GM06990 (cell line): ENCODE data around the gene CHRNB1.

Source experiments
- DNase-seq: peaks from one replicate; pipeline ENCODE4 v3.0.0-alpha.2; 2011; ENCODE audit not compliant: insufficient read length; ENCODE audit errors: extremely low read depth
- H3K27me3 ChIP-seq: replicated peaks from 2 replicates; pipeline ENCODE4 v1.6.0; 2011; ENCODE audit warnings: low read length; ENCODE audit not compliant: control insufficient read depth, insufficient read depth
- H3K36me3 ChIP-seq: 2 replicates; pipeline ENCODE4 v1.5.1; 2011; ENCODE audit warnings: low read length; ENCODE audit not compliant: control insufficient read depth, insufficient read depth
- H3K4me3 ChIP-seq: replicated peaks from 2 replicates; pipeline ENCODE4 v1.5.1; 2011; ENCODE audit warnings: low read depth, mild to moderate bottlenecking, control low read depth, low read length
- TF ChIP-seq, protein P1 (sequence below): IDR thresholded peaks from 2 replicates; pipeline ENCODE4 v1.5.1; 2011; ENCODE audit warnings: low read length, control low read depth, mild to moderate bottlenecking, inconsistent platforms; ENCODE audit not compliant: insufficient read depth, poor library complexity, severe bottlenecking

Gene CHRNB1

DNA sequence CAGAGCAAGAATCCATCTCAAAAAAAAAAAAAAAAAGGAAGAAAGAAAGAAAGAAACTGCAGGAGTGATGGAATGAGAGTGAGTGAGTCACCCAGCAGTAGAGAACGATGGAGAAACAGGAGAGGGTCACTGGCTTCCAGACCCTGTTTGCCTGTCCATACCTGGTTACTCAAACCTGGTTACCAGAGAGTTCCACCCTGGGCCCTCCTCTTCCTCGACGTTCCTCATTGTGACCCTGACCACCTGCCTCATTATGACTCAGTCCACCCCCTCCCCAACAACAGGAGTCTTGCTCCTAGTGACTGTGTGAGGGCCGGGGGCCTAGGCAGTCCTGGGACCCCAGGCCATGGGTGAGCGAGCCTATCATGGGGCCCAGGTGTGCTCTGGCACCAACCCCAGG is 16.3 kb upstream of the CHRNB1 start, which contains the start of gene SPEM3:
Gene SPEM3 (plus strand): TSS at position 301 of the 400 bp plus-strand sequence. CDS start 46 bp downstream, at position 347.
- Histone ChIP-seq H3K36me3 (no peaks in the 10 kb centered on the region), H3K27me3 (no peaks in the 10 kb centered on the region), H3K4me3 (no peak within 1 kb of the TSS)
- TF ChIP-seq, protein P1, sequence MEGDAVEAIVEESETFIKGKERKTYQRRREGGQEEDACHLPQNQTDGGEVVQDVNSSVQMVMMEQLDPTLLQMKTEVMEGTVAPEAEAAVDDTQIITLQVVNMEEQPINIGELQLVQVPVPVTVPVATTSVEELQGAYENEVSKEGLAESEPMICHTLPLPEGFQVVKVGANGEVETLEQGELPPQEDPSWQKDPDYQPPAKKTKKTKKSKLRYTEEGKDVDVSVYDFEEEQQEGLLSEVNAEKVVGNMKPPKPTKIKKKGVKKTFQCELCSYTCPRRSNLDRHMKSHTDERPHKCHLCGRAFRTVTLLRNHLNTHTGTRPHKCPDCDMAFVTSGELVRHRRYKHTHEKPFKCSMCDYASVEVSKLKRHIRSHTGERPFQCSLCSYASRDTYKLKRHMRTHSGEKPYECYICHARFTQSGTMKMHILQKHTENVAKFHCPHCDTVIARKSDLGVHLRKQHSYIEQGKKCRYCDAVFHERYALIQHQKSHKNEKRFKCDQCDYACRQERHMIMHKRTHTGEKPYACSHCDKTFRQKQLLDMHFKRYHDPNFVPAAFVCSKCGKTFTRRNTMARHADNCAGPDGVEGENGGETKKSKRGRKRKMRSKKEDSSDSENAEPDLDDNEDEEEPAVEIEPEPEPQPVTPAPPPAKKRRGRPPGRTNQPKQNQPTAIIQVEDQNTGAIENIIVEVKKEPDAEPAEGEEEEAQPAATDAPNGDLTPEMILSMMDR: no peak
- DNase-seq: no peak

DNA sequence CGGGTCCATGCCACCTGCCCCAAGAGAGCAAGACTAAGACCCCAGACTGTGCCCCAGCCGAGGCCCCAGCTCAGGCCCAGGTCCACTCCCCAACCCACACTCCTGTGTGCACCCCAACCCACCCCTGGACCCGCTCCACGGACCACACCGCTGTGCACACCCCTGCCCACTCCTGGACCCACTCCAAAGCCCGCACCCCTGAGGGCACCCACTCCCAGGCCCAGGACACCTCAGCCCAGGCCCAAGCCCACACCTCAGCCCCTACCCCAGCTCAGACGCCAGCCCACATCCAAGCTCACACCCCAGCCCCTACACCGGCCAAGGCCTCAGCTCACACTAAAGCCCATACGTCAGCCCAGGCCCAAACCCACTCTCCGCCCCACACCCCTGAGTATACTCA is 15.1 kb upstream of the CHRNB1 start:
- TF ChIP-seq, protein P1: no peak
- no peak for DNase-seq
- Histone ChIP-seq H3K4me3 (no peak overlapping the region), H3K27me3 (no peaks in the 10 kb centered on the region), H3K36me3 (no peaks in the 10 kb centered on the region)

DNA sequence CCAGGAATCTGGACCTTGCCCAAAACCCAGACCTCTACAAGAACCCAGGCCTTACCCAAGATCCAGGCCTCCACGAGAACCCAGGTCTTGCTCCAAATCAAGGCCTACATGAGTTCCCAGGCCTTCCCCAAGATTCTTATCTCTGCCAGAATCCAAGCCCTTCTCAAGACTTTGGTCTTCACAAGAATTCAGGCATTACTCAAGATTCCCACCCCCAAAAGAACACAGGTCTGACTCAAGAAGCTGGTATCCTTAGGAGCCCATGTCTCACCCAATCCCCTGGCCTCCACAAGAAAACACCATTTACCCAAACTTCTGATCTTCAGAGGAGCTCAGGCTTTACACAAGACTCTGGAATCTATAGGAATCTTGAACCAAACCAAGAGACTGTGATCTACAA is 13.6 kb upstream of the CHRNB1 start:
- no peak overlapping the region for H3K4me3 ChIP-seq

DNA sequence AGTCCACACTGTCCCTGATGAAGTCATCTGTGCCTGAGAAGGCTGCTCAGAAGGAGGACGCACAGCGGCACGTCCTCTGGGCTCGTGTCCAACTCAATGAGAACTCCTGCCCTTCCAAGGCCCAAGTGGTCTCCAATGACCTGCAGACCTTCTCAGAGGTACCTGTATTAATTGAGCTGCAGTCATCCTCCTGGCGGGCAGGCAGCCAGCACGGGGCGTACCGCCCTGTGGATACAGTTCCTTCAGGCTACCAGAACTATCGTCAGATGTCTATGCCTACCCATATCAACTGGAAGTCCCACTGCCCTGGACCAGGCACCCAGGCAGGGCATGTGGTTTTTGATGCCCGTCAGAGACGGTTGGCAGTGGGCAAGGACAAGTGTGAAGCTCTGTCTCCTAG is 12.6 kb upstream of the CHRNB1 start:
- DNase-seq: no peak
- TF ChIP-seq, protein P1: no peak
- Histone ChIP-seq H3K36me3 (no peaks in the 10 kb centered on the region), H3K27me3 (no peaks in the 10 kb centered on the region), H3K4me3 (no peak overlapping the region)

More for the DNA sequence above, 13.6 kb upstream of the CHRNB1 start:
- no peak for DNase-seq
- TF ChIP-seq, protein P1: no peak
- no peaks in the 10 kb centered on the region for H3K36me3 ChIP-seq
- no peaks in the 10 kb centered on the region for H3K27me3 ChIP-seq

DNA sequence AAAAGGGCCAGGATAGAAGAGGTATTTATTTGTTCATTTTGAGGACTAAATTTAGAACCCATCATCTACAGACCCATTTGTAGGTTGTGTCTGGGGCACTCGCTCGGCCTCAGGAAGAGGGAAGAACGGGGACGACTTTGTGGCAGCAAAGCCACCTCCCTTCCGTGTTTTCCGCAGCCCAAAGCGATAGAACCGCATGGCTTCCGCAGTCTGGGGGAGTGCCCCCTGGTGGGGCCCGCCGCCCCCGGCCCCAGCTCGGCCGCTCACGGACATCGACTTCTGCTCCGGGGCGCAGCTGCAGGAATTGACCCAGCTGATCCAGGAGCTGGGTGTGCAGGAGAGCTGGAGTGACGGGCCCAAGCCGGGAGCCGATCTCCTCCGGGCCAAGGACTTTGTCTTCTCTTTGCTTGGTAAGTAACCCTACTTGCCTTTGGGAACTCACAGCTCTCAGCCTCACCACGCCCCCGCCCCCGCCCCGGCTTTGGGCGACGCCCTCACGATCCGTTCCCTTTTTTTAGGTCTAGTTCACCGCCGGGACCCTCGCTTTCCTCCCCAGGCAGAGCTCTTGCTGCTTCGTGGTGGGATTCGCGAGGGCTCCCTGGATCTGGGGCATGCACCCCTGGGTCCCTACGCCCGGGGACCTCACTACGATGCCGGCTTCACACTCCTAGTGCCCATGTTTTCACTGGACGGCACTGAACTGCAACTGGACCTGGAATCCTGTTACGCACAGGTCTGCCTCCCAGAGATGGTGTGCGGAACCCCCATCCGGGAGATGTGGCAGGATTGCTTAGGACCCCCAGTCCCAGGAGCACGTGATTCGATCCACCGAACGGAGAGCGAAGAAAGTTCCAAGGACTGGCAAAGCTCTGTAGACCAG is 8.9 kb upstream of the CHRNB1 start:
- H3K27me3 ChIP-seq: no peaks in the 10 kb centered on the region
- H3K4me3 ChIP-seq: peak overlapping the region; percentile 83
- H3K36me3 ChIP-seq: no peaks in the 10 kb centered on the region; the same call in 1 of the 2 replicates
- DNase-seq: peak; percentile 83
- TF ChIP-seq, protein P1: peak; percentile 54
